Activated gamma-delta T cell treated with Interleukin-2 at 50 U/mL for 16 hours (primary cell): ENCODE measurements around the gene GSTK1.
"Not testable (repeated sequence)": the region's sequence is repeated elsewhere in the genome, so short reads cannot be mapped to it uniquely, and the experiment has no call there.

ENCODE experiments used
- DNase-seq: peaks from one replicate; pipeline ENCODE4 v3.0.0-alpha.2; 2020

GSTK1 gene

GRCh38 chr7:143239813-143240212 lies 23.4 kb upstream of the GSTK1 start:
- DNase-seq: no peak

- DNase-seq: peak; percentile 66
Observed at GRCh38 chr7:143240291-143241168, 22.7 kb upstream of the GSTK1 start.

GRCh38 chr7:143242306-143242705 lies 20.9 kb upstream of the GSTK1 start:
- no peak for DNase-seq

GRCh38 chr7:143243111-143243510 lies 20.1 kb upstream of the GSTK1 start:
- no peak for DNase-seq

- DNase-seq: no peak
Observed at GRCh38 chr7:143243614-143244013, 19.6 kb upstream of the GSTK1 start.

- DNase-seq: no peak
Observed at GRCh38 chr7:143244321-143244720, 18.9 kb upstream of the GSTK1 start.

- no peak for DNase-seq
Observed at GRCh38 chr7:143245123-143245522, 18.1 kb upstream of the GSTK1 start.

- no peak for DNase-seq
Observed at GRCh38 chr7:143247372-143247771, 15.9 kb upstream of the GSTK1 start.

GRCh38 chr7:143248761-143249354 lies 14.4 kb upstream of the GSTK1 start:
- DNase-seq: no peak

- no peak for DNase-seq
Observed at GRCh38 chr7:143250199-143250598, 13.0 kb upstream of the GSTK1 start.

GRCh38 chr7:143250822-143251221 lies 12.4 kb upstream of the GSTK1 start:
- DNase-seq: no peak

- DNase-seq: no peak
Observed at GRCh38 chr7:143252006-143252405, 11.2 kb upstream of the GSTK1 start.

- no peak for DNase-seq
Observed at GRCh38 chr7:143255564-143255963, 7.7 kb upstream of the GSTK1 start.

- DNase-seq: no peak
Observed at GRCh38 chr7:143256325-143256724, 6.9 kb upstream of the GSTK1 start.

GRCh38 chr7:143256932-143257331 lies 6.3 kb upstream of the GSTK1 start:
- no peak for DNase-seq

GRCh38 chr7:143257501-143257900 lies 5.7 kb upstream of the GSTK1 start:
- DNase-seq: no peak

GRCh38 chr7:143258831-143259230 lies 4.4 kb upstream of the GSTK1 start:
- DNase-seq: no peak

- no peak for DNase-seq
Observed at GRCh38 chr7:143259765-143260164, 3.5 kb upstream of the GSTK1 start.

GRCh38 chr7:143261901-143262300 lies 1.3 kb upstream of the GSTK1 start:
- no peak for DNase-seq

GRCh38 chr7:143264196-143264568 lies 941 bp downstream of the GSTK1 start:
- DNase-seq: not testable (repeated sequence)

- DNase-seq: no peak
Observed at GRCh38 chr7:143265017-143265693, 1.9 kb downstream of the GSTK1 start.

GRCh38 chr7:143269251-143269650 lies 6.0 kb downstream of the GSTK1 start:
- DNase-seq: no peak

GRCh38 chr7:143271240-143271639 lies 8.0 kb downstream of the GSTK1 start:
- DNase-seq: no peak

- DNase-seq: no peak
Observed at GRCh38 chr7:143272871-143273270, 9.6 kb downstream of the GSTK1 start.
